GM23248 (cell line): ENCODE results near the gene SGSM1. TPM values are rescaled to one million over a fixed set of nuclear protein-coding genes. Genes with fewer than 3 reads are reported as not detected.

Experiments
- DNase-seq: peaks from one replicate; pipeline ENCODE4 v3.0.0-alpha.2; 2015
- H2AFZ ChIP-seq: fragments of 200-600 bp; sonication (generic); 2 replicates; pipeline ENCODE4 v1.6.1; 2016; ENCODE audit warnings: antibody characterized with exemption
- H3F3A ChIP-seq: fragments of 200-600 bp; sonication (generic); 2 replicates; pipeline ENCODE4 v1.6.1; 2016; ENCODE audit warnings: mild to moderate bottlenecking, antibody characterized with exemption, mixed run types; ENCODE audit not compliant: insufficient read depth
- H3K27ac ChIP-seq: fragments of 200-600 bp; sonication (generic); 2 replicates; pipeline ENCODE4 v1.5.1; 2016; ENCODE audit warnings: mild to moderate bottlenecking
- H3K27me3 ChIP-seq: fragments of 200-600 bp; sonication (generic); replicated peaks from 2 replicates; pipeline ENCODE4 v1.6.1; 2016; ENCODE audit warnings: mild to moderate bottlenecking; ENCODE audit not compliant: insufficient read depth
- H3K36me3 ChIP-seq: fragments of 200-600 bp; sonication (generic); 2 replicates; pipeline ENCODE4 v1.6.1; 2016; ENCODE audit warnings: low read depth, mild to moderate bottlenecking
- H3K4me1 ChIP-seq: fragments of 200-600 bp; sonication (generic); 2 replicates; pipeline ENCODE4 v1.6.1; 2016; ENCODE audit warnings: mild to moderate bottlenecking; ENCODE audit not compliant: insufficient read depth
- H3K4me2 ChIP-seq: fragments of 200-600 bp; sonication (generic); one replicate; pipeline ENCODE4 v1.6.1; 2016; ENCODE audit warnings: mild to moderate bottlenecking; ENCODE audit not compliant: unreplicated experiment
- H3K4me3 ChIP-seq: fragments of 200-600 bp; sonication (generic); 2 replicates; pipeline ENCODE4 v1.5.1; 2016; ENCODE audit warnings: mild to moderate bottlenecking
- H3K79me2 ChIP-seq: fragments of 200-600 bp; sonication (generic); 2 replicates; pipeline ENCODE4 v1.6.1; 2016; ENCODE audit warnings: mild to moderate bottlenecking; ENCODE audit not compliant: insufficient read depth
- H3K9ac ChIP-seq: fragments of 200-600 bp; sonication (generic); 2 replicates; pipeline ENCODE4 v1.6.1; 2016; ENCODE audit warnings: mild to moderate bottlenecking
- H3K9me2 ChIP-seq: fragments of 200-600 bp; sonication (generic); 2 replicates; pipeline ENCODE4 v1.6.1; 2016; ENCODE audit warnings: mixed run types, mild to moderate bottlenecking, moderate library complexity; ENCODE audit not compliant: insufficient read depth
- H3K9me3 ChIP-seq: fragments of 200-600 bp; sonication (generic); one replicate; pipeline ENCODE4 v1.6.1; 2017; ENCODE audit warnings: low read depth
- H4K20me1 ChIP-seq: fragments of 200-600 bp; sonication (generic); 2 replicates; pipeline ENCODE4 v1.6.0; 2016; ENCODE audit not compliant: insufficient read depth
- EZH2 ChIP-seq: fragments of 200-600 bp; sonication (generic); IDR thresholded peaks from 2 replicates; pipeline ENCODE4 v1.6.1; 2018; ENCODE audit warnings: antibody characterized with exemption, mild to moderate bottlenecking; ENCODE audit not compliant: insufficient read depth, poor library complexity, severe bottlenecking
- EZH2phosphoT487 ChIP-seq: fragments of 200-600 bp; sonication (generic); IDR thresholded peaks from 2 replicates; pipeline ENCODE4 v1.6.1; 2018; ENCODE audit warnings: antibody characterized with exemption, moderate library complexity, mild to moderate bottlenecking, low read depth; ENCODE audit not compliant: insufficient read depth
- WGBS, 2 experiments: methylation state at CpG; one replicate each; pipeline ENCODE4 v1.1.6; 2015 to 2017; ENCODE audit warnings: low lambda C conversion rate in 2 of 2, low coverage in 1 of 2; ENCODE audit errors: missing lambda C conversion rate in 2 of 2; 5-methylcytosine and 5-hydroxymethylcytosine counted together
- in situ Hi-C: fragments of 300-500 bp; cut with MboI; formaldehyde crosslinking; loops from 2 replicates; pipeline ENCODE4 v1.15.0; 2020
- polyA plus RNA-seq: library from polyadenylated mRNA; unstranded; fragments of >200 nt; fragmentation: Nextera tagmentation; extraction: Ambion mirVana; gene quantifications from 2 replicates; pipeline ENCODE4 v1.2.1, GENCODE V29; 2016
- total RNA-seq: library from RNA; depleted of rRNA; stranded (reverse); fragments of >200 nt; shearing (Covaris generic); gene quantifications from 2 replicates; pipeline ENCODE4 v1.2.3, GENCODE V29; 2014

The SGSM1 gene
- total and polyA plus RNA-seq, 2 experiments from 2014 or later: not detected

DNA sequence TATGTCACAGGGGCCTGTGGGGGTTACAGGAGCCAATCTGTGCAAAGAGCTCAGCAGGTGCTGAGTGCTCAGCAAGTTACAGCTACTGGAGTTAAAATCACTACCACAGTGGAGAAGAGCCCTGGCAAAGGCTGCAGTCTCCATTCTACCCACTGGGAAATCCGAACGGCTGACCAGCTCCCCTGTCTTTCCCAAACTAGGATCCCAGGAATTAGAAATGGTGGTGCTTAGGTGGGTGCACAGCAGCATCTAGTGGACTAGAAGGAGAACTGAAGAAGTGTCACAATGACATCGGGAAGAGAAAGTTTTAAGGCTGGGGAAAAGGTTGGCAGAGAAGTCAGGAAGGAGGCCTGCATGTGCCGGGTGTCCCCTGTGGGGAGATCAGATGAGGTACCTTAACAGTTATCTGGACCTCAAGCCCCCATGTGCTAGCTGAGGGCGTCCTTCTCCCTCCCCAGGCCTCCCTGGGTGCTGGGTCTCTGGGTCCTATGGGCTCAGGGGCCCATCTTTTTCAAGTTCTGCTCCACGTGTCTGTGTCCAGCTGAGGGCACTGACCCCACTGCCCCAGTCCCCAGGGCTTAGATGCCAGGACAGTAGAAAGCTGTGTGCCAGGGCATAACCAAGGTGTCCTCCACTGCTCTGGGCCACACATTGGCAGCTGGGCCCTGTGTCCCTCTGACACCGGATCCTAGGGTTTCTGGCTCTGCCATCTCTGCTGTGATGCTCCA, 33.4 kb upstream of the SGSM1 start:
- H2AFZ ChIP-seq: no peak overlapping the region
- H3K4me2 ChIP-seq: no peak overlapping the region
- in situ Hi-C loops: loop anchor here (10.0 kb wide), 1 partner anchor 62 kb away; no protein-coding TSS in a partner anchor
- H3K9me3 ChIP-seq: no peaks in the 10 kb centered on the region
- DNase-seq: peak; percentile 51
- H3K79me2 ChIP-seq: no peaks in the 10 kb centered on the region
- H4K20me1 ChIP-seq: no peaks in the 10 kb centered on the region
- H3K4me3 ChIP-seq: no peak overlapping the region
- 16 to 22% methylated on average over 7 of the region's 7 CpGs for WGBS, 2 experiments
- H3F3A ChIP-seq: no peaks in the 10 kb centered on the region
- no peaks in the 10 kb centered on the region for H3K36me3 ChIP-seq
- no peak overlapping the region for H3K27ac ChIP-seq
- H3K4me1 ChIP-seq: no peaks in the 10 kb centered on the region
- H3K9ac ChIP-seq: no peak overlapping the region
- 0 out of 2 replicates have a peak, but pooled peaks cover 6% of the 10 kb centered on the region for H3K27me3 ChIP-seq
- TF ChIP-seq EZH2phosphoT487: no peak
- TF ChIP-seq EZH2: no peak
- H3K9me2 ChIP-seq: no peaks in the 10 kb centered on the region

- Histone ChIP-seq H2AFZ (no peak overlapping the region), H3K27ac (no peak overlapping the region), H3K4me1 (no peaks in the 10 kb centered on the region), H4K20me1 (no peaks in the 10 kb centered on the region), H3K27me3 (0 out of 2 replicates have a peak, but pooled peaks cover 4% of the 10 kb centered on the region), H3K4me2 (no peak overlapping the region), H3K9me2 (no peaks in the 10 kb centered on the region), H3K36me3 (no peaks in the 10 kb centered on the region), H3F3A (no peaks in the 10 kb centered on the region), H3K4me3 (no peak overlapping the region), H3K9me3 (no peaks in the 10 kb centered on the region), H3K9ac (no peak overlapping the region), H3K79me2 (no peaks in the 10 kb centered on the region)
- no peak for DNase-seq
- in situ Hi-C loops: loop anchor here (10.0 kb wide), 1 partner anchor 59 kb away; no protein-coding TSS in a partner anchor
- no peak for TF ChIP-seq EZH2
- TF ChIP-seq EZH2phosphoT487: no peak
- 35 to 39% methylated on average over 11 of the region's 11 CpGs for WGBS, 2 experiments
Measured at GRCh38 chr22:24775769-24776492, 30.1 kb upstream of the SGSM1 start.

DNA sequence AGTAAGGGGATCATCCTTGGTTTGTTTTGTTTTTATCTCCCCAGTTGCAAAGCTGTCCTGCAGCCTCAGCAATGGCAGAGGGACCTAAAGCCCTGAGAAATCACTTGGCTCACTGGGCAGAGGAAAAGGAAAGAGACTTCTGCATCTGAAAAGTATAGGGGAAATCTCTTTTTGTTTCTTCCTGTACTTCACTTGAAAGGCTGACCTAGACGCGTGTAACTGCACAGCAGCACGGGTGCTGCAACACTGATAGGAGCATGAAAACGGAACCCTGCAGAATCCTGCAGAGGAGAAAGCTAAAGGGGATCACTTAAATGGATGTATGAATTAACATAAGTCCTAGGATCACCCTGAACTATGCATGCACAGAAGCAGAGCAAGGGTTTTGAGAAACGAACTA, 29.5 kb upstream of the SGSM1 start:
- in situ Hi-C loops: loop anchor here (10.0 kb wide), 1 partner anchor 58 kb away; no protein-coding TSS in a partner anchor
- 66 to 73% methylated on average over 5 of the region's 5 CpGs for WGBS, 2 experiments
- TF ChIP-seq EZH2phosphoT487 (no peak), EZH2 (no peak)

GRCh38 chr22:24789516-24789915, 16.5 kb upstream of the SGSM1 start:
- H3K9me2 ChIP-seq: no peaks in the 10 kb centered on the region

More for the DNA sequence above, 29.5 kb upstream of the SGSM1 start:
- Histone ChIP-seq H3K79me2 (no peaks in the 10 kb centered on the region), H2AFZ (no peak overlapping the region), H3K4me1 (no peaks in the 10 kb centered on the region), H3F3A (no peaks in the 10 kb centered on the region), H3K4me2 (no peak overlapping the region), H3K27me3 (0 out of 2 replicates have a peak, but pooled peaks cover 4% of the 10 kb centered on the region), H3K9ac (no peak overlapping the region), H3K36me3 (no peaks in the 10 kb centered on the region), H3K9me3 (no peaks in the 10 kb centered on the region), H3K4me3 (no peak overlapping the region), H4K20me1 (no peaks in the 10 kb centered on the region), H3K27ac (no peak overlapping the region), H3K9me2 (no peaks in the 10 kb centered on the region)
- DNase-seq: no peak

More at GRCh38 chr22:24789516-24789915, 16.5 kb upstream of the SGSM1 start:
- Histone ChIP-seq H3K9me3 (no peaks in the 10 kb centered on the region), H3K36me3 (no peaks in the 10 kb centered on the region), H3K9ac (no peak overlapping the region), H3F3A (no peaks in the 10 kb centered on the region), H3K27ac (no peak overlapping the region), H3K4me1 (no peaks in the 10 kb centered on the region), H3K4me3 (no peak overlapping the region), H3K27me3 (no peaks in the 10 kb centered on the region), H2AFZ (no peak overlapping the region), H3K79me2 (no peaks in the 10 kb centered on the region), H4K20me1 (no peaks in the 10 kb centered on the region), H3K4me2 (no peak overlapping the region)
- TF ChIP-seq EZH2: no peak
- no peak for TF ChIP-seq EZH2phosphoT487
- in situ Hi-C loops: no loop called here
- WGBS, 2 experiments: 51 to 54% methylated on average over 3 of the region's 3 CpGs
- DNase-seq: no peak
